Measurements from ENCODE around the gene SBF2. TPM values are rescaled to one million over a fixed set of nuclear protein-coding genes. Genes with fewer than 3 reads are reported as not detected.

The SBF2 gene
- polyA plus RNA-seq, 1 donor (not counting 4 experiments of a cell fraction or from before 2014, with no cell fraction given) = 24.5 TPM

GRCh38 chr11:9853929-9854552 lies 440.0 kb downstream of the SBF2 start:
- Histone ChIP-seq H3K79me2 (ENCODE audit: control insufficient read depth, insufficient read depth, low read length) (no peaks in the 10 kb centered on the region), H3K4me3 (ENCODE audit: control insufficient read depth in 2 of 3, extremely low read depth in 1 of 3, insufficient read depth in 2 of 3, low read depth in 1 of 3, low read length in 3 of 3) (no peak overlapping the region), H3K9ac (ENCODE audit: control insufficient read depth, extremely low read depth, insufficient read depth, low read length) (no peak overlapping the region), H3K27me3 (ENCODE audit: control insufficient read depth, extremely low read depth, insufficient read depth, low read length) (no peaks in the 10 kb centered on the region), H3K4me2 (ENCODE audit: control insufficient read depth, extremely low read depth, insufficient read depth, low read depth, low read length) (no peak overlapping the region), H3K27ac (ENCODE audit: control insufficient read depth, insufficient read depth, low read length) (no peak overlapping the region), H3K36me3 (ENCODE audit: control insufficient read depth in 2 of 2, extremely low read depth in 1 of 2, insufficient read depth in 2 of 2, low read length in 2 of 2) (peaks cover 6 to 8% of the 10 kb centered on the region in 2 experiments), H4K20me1 (ENCODE audit: control insufficient read depth, extremely low read depth, insufficient read depth, low read length) (no peaks in the 10 kb centered on the region), H3K9me3 (ENCODE audit: control insufficient read depth, low read depth, low read length) (no peaks in the 10 kb centered on the region), H3K9me1 (ENCODE audit: control insufficient read depth, extremely low read depth, insufficient read depth, low read length) (no peaks in the 10 kb centered on the region), H2AFZ (ENCODE audit: control insufficient read depth, low read length) (no peak overlapping the region), H3K4me1 (ENCODE audit: control insufficient read depth, extremely low read depth, insufficient read depth, low read length) (no peaks in the 10 kb centered on the region)
- TF ChIP-seq EZH2 (IDR thresholded peaks at IDR 0.05; ENCODE audit: low read length) = no peak
- no peak for TF ChIP-seq CTCF (optimal IDR thresholded peaks at IDR 0.05 in 1 of 3, IDR thresholded peaks at IDR 0.05 in 1 of 3, conservative IDR thresholded peaks at IDR 0.05 in 1 of 3; ENCODE audit: extremely low read depth in 1 of 3, insufficient read depth in 2 of 3, low read length in 3 of 3)
- FAIRE-seq = no peak
- dilution Hi-C loops (cut with MboI; ENCODE audit: extremely low pct_ligation_motif_present, low sequenced_read_pairs) = no loop called here
- DNase-seq (ENCODE audit: low read depth, low spot score) = no peak

GRCh38 chr11:9852465-9852864 lies 441.6 kb downstream of the SBF2 start:
- FAIRE-seq (no peak), DNase-seq (ENCODE audit: low read depth, low spot score) (no peak)
- Histone ChIP-seq H3K4me3 (ENCODE audit: control insufficient read depth in 2 of 3, extremely low read depth in 1 of 3, insufficient read depth in 2 of 3, low read depth in 1 of 3, low read length in 3 of 3) (no peak overlapping the region), H3K27me3 (ENCODE audit: control insufficient read depth, extremely low read depth, insufficient read depth, low read length) (no peaks in the 10 kb centered on the region), H3K9ac (ENCODE audit: control insufficient read depth, extremely low read depth, insufficient read depth, low read length) (no peak overlapping the region), H4K20me1 (ENCODE audit: control insufficient read depth, extremely low read depth, insufficient read depth, low read length) (no peaks in the 10 kb centered on the region), H3K4me2 (ENCODE audit: control insufficient read depth, extremely low read depth, insufficient read depth, low read depth, low read length) (no peak overlapping the region), H3K4me1 (ENCODE audit: control insufficient read depth, extremely low read depth, insufficient read depth, low read length) (no peaks in the 10 kb centered on the region), H3K9me1 (ENCODE audit: control insufficient read depth, extremely low read depth, insufficient read depth, low read length) (no peaks in the 10 kb centered on the region), H3K9me3 (ENCODE audit: control insufficient read depth, low read depth, low read length) (no peaks in the 10 kb centered on the region), H3K36me3 (ENCODE audit: control insufficient read depth in 2 of 2, extremely low read depth in 1 of 2, insufficient read depth in 2 of 2, low read length in 2 of 2) (peaks cover 6 to 8% of the 10 kb centered on the region in 2 experiments), H2AFZ (ENCODE audit: control insufficient read depth, low read length) (no peak overlapping the region), H3K79me2 (ENCODE audit: control insufficient read depth, insufficient read depth, low read length) (no peaks in the 10 kb centered on the region), H3K27ac (ENCODE audit: control insufficient read depth, insufficient read depth, low read length) (no peak overlapping the region)
- no peak for TF ChIP-seq EZH2 (IDR thresholded peaks at IDR 0.05; ENCODE audit: low read length)
- TF ChIP-seq CTCF (optimal IDR thresholded peaks at IDR 0.05 in 1 of 3, IDR thresholded peaks at IDR 0.05 in 1 of 3, conservative IDR thresholded peaks at IDR 0.05 in 1 of 3; ENCODE audit: extremely low read depth in 1 of 3, insufficient read depth in 2 of 3, low read length in 3 of 3) = no peak
- dilution Hi-C loops (cut with MboI; ENCODE audit: extremely low pct_ligation_motif_present, low sequenced_read_pairs) = no loop called here

All from keratinocyte (primary cell).